Esophagus muscularis mucosa (tissue), 4 donors: Measurements from ENCODE around the gene MALAT1.

ENCODE experiments used
- CTCF ChIP-seq, 3 experiments: fragments of 200-600 bp in 2 of 3; fragments of 450-650 bp in 1 of 3; sonication (generic) in 2 of 3; IDR thresholded peaks; one replicate each; pipeline ENCODE4 v1.5.1; 2017 to 2019; ENCODE audit warnings: antibody characterized with exemption in 3 of 3, mild to moderate bottlenecking in 2 of 3, moderate library complexity in 1 of 3
- EP300 ChIP-seq: sonication (generic); formaldehyde crosslinking; IDR thresholded peaks from one replicate; pipeline ENCODE4 v1.6.1; 2017; ENCODE audit warnings: antibody characterized with exemption
- POLR2A ChIP-seq: fragments of 450-650 bp; IDR thresholded peaks from one replicate; pipeline ENCODE4 v1.6.1; 2017; ENCODE audit warnings: antibody characterized with exemption, moderate library complexity, mild to moderate bottlenecking, low read depth
- POLR2AphosphoS5 ChIP-seq, 2 donors: sonication (generic); formaldehyde crosslinking; IDR thresholded peaks; one replicate each; pipeline ENCODE4 v1.6.1; 2017; ENCODE audit warnings: antibody characterized with exemption in 2 of 2

- TF ChIP-seq POLR2AphosphoS5 (IDR thresholded peaks at IDR 0.05), result no peak
- TF ChIP-seq CTCF (IDR thresholded peaks at IDR 0.05), result no peak
- no peak for TF ChIP-seq EP300
- TF ChIP-seq POLR2A, result no peak
Measured at GRCh38 chr11:65502274-65502554, 3.4 kb downstream of the MALAT1 start.
